NT2/D1 (cell line): ENCODE results near the gene ATAD3C.

Experiments
- YY1 ChIP-seq: IDR thresholded peaks from 2 replicates; pipeline ENCODE4 v1.6.1; 2011; ENCODE audit not compliant: insufficient read length, insufficient read depth
- ZNF274 ChIP-seq: IDR thresholded peaks from 2 replicates; pipeline ENCODE4 v1.6.1; 2011; ENCODE audit warnings: mild to moderate bottlenecking, low read depth, low read length

- TF ChIP-seq YY1 = no peak
- TF ChIP-seq ZNF274 = no peak
Observed at GRCh38 chr1:1441002-1441888, 8.2 kb upstream of the ATAD3C start.
